GM12892 (cell line): ENCODE results near the gene MLXIPL.
A peak's percentile ranks its signal among the peaks of the same experiment; 100 is the strongest.
"Not testable (repeated sequence)": the region's sequence is repeated elsewhere in the genome, so short reads cannot be mapped to it uniquely, and the experiment has no call there.

Source experiments
- DNase-seq: peaks from one replicate; pipeline ENCODE4 v3.0.0; 2011; ENCODE audit not compliant: insufficient read length
- FAIRE-seq: peaks from 2 replicates; lab custom pipeline; 2011; peaks lifted over from hg19 to GRCh38; lab: Jason Lieb, UNC
- POLR2A ChIP-seq: IDR thresholded peaks from 2 replicates; pipeline ENCODE4 v1.6.1; 2011; ENCODE audit warnings: low read depth, low read length, control low read depth
- POLR2AphosphoS5 ChIP-seq: IDR thresholded peaks from 2 replicates; pipeline ENCODE4 v1.6.1; 2011; ENCODE audit warnings: low read depth, low read length, control low read depth
- TAF1 ChIP-seq: IDR thresholded peaks from 2 replicates; pipeline ENCODE4 v1.6.1; 2011; ENCODE audit warnings: low read depth, mild to moderate bottlenecking, control low read depth, low read length, borderline replicate concordance

Gene MLXIPL

DNA sequence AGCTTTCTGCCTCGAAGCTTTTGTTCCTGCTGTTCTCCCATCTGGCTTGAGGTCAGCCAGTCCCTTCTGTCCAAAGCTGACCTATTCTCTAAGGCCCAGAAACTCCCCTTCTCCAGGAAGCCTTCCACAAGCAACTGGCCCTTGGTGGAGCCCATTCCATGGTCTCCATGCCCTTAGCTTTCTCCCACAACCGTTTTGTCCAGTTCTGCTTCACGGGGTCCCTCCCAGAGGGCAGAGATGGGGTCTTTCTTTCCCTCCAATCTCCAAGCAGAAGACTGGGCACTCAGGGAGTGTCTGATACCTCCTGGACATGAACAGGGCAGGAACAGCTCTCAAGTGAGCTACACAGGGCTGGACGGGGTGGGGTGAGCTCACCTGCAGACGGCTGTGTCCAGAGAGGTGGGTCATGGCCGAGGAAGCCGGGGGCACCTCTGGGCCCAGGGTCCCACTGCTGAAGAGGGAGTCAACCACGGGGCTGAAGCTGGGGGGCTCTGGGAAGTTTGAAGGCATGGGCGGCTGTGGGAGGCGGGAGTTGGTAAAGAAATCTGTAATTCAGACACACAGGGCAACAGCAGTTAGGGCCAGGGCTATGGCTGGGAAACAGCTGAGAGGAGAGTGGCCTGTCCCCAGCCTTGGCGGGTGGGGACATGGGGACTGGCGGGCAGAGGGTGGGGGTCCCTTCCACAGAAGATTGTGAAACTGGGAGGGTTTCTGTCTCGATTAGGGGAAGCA lies 25.0 kb downstream of the MLXIPL start:
- DNase-seq = no peak
- no peak for TF ChIP-seq POLR2AphosphoS5
- TF ChIP-seq TAF1 = no peak
- TF ChIP-seq POLR2A = no peak
- no peak for FAIRE-seq

DNA sequence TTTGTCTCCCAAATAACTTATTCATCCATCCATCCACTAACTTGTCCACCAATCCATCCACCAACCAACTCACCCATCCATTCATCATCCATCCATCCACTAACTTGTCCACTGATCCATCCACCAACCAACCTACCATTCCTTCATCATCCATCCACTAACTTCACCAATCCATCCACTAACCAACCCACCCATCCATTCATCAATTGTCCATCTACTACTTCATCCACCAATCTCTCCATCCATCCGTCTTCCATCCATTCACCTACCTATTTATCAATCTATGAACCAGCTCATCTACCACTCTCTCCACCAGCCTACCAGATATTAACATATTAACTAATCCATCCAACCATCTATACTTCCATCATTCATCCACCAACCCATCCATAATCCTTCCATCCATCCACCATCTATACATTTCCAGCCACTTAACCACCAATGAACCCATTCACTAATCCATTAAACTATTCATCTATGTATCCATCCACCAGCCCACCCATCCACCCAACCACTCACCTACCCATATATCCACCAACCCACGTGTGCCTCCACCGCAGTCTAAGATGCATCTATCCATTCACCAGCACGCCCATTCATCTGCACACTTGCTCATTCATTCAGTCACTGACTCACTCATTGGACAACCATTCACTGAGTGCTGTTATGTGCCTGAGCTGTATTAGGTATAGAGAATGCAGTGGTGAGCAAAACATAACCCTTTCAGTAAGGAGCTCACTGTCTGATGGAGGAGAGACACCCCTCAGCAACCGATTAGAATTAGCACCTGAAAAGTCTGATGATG lies 26.1 kb downstream of the MLXIPL start:
- no peak for FAIRE-seq
- no peak for DNase-seq

DNA sequence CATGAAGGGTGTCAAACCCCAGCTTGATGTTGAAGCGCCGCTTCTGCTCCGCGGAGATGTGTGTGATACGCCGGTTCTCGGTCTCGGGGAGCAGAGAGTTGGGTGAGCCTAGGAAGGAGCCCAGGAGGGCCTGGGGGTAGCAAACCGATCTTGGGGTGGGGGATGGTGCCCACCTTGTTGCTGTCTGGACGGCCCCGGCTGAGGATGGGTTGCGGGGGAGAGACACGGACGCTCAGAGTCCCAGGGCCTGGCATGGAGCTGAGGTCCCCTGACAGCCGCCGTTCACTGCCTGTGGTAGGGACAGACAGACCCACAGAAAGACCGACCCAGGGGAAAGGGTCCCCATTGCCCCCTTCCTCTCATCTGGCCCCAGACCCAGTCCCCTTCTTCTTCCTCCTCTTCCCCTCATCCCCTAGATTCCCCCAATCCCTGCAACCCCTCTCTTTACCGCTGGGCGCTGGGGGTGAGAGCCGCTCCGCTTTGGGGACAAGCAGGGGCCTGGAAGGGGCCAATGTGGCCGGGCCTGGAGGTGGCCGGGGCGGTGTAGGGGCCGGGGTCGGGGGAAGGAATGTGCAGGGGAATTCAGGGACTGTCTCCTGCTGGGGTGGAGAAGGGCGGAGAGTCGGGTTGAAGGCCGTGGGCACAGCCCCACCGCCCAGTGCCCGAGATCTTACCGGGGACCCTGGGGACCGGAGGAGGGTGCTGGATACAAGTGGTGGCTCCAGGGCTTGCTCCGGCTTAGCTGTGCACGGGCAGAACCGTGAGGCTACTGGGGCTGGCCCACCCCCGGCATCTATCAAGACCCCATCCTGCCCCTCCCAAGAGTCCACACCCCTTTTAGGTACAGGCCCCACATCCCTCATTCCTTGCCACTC lies 27.9 kb downstream of the MLXIPL start:
- DNase-seq (no peak), FAIRE-seq (no peak)
- TF ChIP-seq POLR2AphosphoS5 = no peak
- no peak for TF ChIP-seq TAF1
- no peak for TF ChIP-seq POLR2A

More for the DNA sequence above, 26.1 kb downstream of the MLXIPL start:
- TF ChIP-seq POLR2A (no peak), TAF1 (no peak), POLR2AphosphoS5 (no peak)

DNA sequence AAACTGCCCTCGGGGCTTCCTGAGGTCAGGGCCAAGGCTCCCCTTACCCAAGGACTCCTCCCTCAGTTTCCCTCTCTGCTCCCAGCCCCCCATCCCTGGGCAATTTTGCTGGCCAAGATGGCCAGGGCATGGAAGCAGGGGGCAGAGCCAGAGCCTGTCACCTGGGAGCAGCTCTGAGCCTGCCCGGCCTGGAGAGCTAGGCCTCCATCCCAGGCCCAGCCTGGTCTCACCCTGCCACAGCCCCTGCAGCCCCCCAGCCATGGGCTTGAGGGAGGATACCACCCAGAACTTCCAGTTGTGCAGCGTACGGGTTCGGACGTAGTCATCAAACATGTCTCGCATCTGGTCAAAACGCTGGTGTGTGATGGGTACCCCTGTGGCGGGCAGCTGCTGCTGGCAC lies 29.0 kb downstream of the MLXIPL start:
- FAIRE-seq (no peak), DNase-seq (no peak)
- no peak for TF ChIP-seq POLR2AphosphoS5
- TF ChIP-seq POLR2A = no peak
- TF ChIP-seq TAF1 = no peak

DNA sequence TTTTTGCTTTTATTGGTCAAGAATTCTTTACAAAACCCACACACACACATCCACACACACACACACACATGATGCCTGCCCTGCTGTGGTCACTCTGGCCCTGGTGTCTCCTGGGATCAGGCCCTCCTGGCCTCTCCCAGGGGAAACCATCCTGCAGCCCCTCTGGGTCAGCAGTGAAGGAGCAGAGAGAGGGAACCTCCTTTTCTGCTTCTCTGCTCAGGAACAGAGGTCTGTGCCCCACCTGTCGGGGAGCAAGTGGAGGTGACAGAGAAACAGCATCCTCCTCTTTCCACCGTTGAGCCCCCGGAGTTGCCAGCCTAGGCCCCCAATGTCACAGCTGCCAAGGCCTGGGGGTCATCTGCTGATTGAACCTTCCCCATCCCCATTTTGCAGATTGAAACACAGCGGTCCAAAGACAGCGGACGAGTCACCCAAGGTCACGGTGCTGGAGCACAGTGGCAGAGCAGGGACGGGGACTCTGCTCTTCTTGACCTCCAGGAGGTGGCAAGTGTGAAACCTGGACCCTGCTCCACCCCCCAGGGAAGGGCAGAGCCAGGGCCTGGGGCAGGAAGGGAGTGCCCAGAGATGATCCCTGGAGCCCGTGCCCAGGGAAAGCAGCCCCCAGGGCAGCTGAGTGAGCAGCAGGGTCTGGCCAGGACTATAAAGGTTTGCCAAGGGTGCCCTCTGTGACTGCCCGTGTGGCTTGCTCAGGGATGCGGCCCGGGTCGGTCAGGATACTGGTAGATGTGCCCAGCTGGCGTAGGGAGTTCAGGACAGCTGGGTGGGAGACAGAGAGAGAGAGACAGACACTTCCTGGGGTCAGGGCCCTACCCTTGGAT lies 30.9 kb downstream of the MLXIPL start:
- DNase-seq = no peak
- no peak for TF ChIP-seq POLR2AphosphoS5
- no peak for FAIRE-seq

DNA sequence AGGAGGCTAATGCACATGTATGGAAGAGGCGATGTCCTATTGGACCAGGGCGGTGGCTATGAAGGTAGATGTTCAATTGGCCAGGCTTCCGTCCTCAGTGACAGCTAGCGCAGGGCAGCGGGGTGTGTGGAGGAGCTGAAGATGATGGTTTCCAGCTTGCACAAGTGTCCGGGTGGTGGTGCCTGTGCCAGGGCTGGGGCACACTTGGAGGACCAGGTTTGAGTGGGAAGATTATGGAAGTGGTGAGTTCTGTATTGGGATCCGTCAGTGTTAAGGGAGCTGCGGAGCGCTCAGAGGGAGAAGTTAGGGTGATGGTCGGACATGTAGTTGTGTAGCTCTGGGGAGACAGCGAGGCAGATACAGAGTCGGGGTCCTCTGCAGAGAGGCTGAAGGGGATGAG lies 37.4 kb downstream of the MLXIPL start:
- FAIRE-seq (no peak), DNase-seq (no peak)
- TF ChIP-seq POLR2AphosphoS5 (no peak), POLR2A (no peak)

DNA sequence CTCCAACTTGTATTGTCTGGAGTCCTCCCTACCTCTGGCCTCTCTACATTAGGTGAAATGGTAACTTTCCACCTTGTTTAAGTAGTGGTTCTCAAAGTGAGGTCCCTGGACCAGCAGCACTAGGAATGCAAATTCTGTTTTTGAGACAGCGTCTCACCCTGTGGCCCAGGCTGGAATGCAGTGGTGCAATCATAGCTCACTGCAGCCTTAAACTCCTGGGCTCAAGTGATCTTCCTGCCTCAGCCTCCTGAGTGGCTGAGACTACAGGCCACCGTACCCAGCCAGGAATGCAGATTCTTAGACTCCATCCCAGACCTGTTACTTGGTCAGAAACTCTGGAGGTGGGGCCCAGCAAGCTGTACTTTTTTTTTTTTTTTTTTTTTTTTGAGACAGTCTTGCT lies 39.1 kb downstream of the MLXIPL start:
- DNase-seq (no peak), FAIRE-seq (no peak)
- TF ChIP-seq POLR2AphosphoS5 = no peak
- TF ChIP-seq TAF1 = no peak
- no peak for TF ChIP-seq POLR2A

DNA sequence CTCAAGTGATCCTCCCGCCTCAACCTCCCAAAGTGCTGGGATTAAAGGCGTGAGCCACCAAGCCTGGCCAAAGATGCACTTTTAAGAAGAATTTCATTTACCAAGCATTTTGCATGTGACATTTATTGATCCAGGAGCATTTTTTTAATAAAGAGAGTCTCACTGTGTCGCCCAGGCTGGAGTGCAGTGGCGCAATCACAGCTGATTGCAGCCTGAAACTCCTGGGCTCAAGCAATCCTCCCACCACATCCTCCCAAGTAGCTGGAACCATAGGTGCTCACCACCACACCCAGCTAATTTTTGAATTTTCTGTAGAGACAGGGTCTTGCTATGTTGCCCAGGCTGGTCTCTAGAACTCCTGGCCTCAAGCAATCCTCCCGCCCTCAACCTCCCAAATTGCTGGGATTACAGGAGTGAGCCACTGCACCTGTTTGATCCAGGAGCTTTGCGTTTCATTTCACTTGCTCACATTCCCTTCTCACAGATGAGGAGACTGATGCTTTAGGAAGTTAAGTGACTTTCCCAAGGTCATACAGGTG lies 41.6 kb downstream of the MLXIPL start:
- no peak for FAIRE-seq
- TF ChIP-seq POLR2A = no peak
- no peak for TF ChIP-seq TAF1
- TF ChIP-seq POLR2AphosphoS5 = no peak
- DNase-seq = no peak

DNA sequence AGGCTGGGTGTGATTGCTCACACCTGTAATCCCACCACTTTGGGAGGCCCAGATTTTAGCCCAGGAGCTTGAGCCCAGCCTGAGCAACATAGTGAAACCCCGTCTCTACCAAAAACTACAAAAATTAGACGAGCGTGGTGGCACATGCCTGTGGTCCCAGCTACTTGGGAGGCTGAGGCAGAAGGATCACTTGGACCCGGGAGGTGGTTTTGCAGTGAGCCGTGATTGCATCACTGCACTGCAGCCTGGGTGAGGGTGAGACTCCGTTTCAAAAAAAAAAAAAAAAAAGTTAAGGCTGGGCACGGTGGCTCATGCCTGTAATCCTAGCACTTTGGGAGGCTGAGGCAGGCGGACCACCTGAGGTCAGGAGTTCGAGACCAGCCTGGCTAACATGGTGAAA lies 43.3 kb downstream of the MLXIPL start:
- not testable (repeated sequence) for FAIRE-seq, DNase-seq

DNA sequence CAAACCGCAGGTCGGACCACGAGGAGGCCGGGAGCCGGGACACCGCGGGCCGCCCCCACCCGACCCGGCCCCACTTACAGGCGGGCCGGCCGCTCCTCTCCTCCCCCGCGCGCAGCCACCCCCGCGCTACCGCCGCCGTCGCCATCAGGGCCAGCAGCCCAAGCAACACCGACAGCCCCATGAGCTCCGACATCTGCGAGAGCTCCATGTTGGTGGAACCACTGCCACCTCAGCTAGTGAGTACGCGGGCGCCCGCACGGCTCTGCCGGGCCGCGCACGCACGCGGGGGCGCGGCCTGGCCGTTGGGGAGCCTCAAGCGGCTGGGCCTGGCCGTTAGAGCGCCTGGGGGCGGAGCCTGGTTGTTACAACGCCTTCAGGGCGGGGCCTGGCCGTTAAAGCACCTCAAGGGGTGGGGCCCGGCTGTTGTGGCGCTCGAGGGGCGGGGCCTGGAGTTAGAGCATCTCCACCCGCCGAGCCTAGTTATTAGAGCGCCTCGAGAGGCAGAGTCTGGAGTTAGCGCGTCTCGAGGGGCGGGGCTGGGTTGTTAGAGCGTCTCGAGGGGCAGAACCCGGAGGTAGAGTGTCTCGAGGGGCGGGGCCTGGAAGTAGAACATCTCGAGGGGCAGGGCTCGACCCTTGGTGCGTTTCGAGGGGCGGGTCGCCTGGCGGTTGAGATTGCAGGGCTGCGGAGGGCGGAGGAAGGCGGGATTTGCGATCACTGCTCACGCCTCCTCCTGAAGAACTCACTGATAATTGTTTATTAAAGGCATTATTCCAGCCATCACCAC lies 45.8 kb downstream of the MLXIPL start, which contains the start of gene TBL2:
Gene TBL2 (minus strand): TSS at position 238 of the 787 bp plus-strand sequence. CDS start 30 bp downstream, at position 208.
- FAIRE-seq = peak; percentile 90
- peak; percentile 91 for TF ChIP-seq POLR2AphosphoS5
- peak; percentile 97 for TF ChIP-seq POLR2A
- peak; percentile 93 for TF ChIP-seq TAF1
- peak; percentile 98 for DNase-seq
